ENCODE measurements around the gene EIF3L.

Gene EIF3L

GRCh38 chr22:37832022-37832857 lies 17.0 kb upstream of the EIF3L start:
- Histone ChIP-seq H3K36me3 (ENCODE audit: control insufficient read depth in 1 of 2, insufficient read depth in 2 of 2, low read length in 2 of 2) (peaks cover 33 to 60% of the 10 kb centered on the region in 2 donors), H3K4me3 (ENCODE audit: low read depth in 1 of 2, low read length in 2 of 2) (no peak overlapping the region), H3K9me3 (ENCODE audit: control insufficient read depth in 1 of 2, low read length in 2 of 2) (no peaks in the 10 kb centered on the region), H3K27me3 (ENCODE audit: low read depth, low read length) (no peaks in the 10 kb centered on the region), H3K27ac (ENCODE audit: low read length) (no peak overlapping the region), H3K4me1 (ENCODE audit: control insufficient read depth in 1 of 2, insufficient read depth in 2 of 2, low read length in 2 of 2) (no peaks in the 10 kb centered on the region)

GRCh38 chr22:37842015-37842793 lies 7.0 kb upstream of the EIF3L start:
- no peaks in the 10 kb centered on the region for H3K9me3 ChIP-seq (ENCODE audit: control insufficient read depth in 1 of 2, low read length in 2 of 2)
- H3K4me1 ChIP-seq (ENCODE audit: control insufficient read depth in 1 of 2, insufficient read depth in 2 of 2, low read length in 2 of 2): peaks cover 3 to 13% of the 10 kb centered on the region in 2 donors
- no peaks in the 10 kb centered on the region for H3K27me3 ChIP-seq (ENCODE audit: low read depth, low read length)
- no peak overlapping the region for H3K27ac ChIP-seq (ENCODE audit: low read length)
- H3K4me3 ChIP-seq (ENCODE audit: low read depth in 1 of 2, low read length in 2 of 2): peak overlapping the region in 1 of 2 donors; percentile 32
- H3K36me3 ChIP-seq (ENCODE audit: control insufficient read depth in 1 of 2, insufficient read depth in 2 of 2, low read length in 2 of 2): peaks cover 10 to 19% of the 10 kb centered on the region in 2 donors

- peaks cover under 1 to 8% of the 10 kb centered on the region in 2 donors for H3K36me3 ChIP-seq (ENCODE audit: control insufficient read depth in 1 of 2, insufficient read depth in 2 of 2, low read length in 2 of 2)
- no peaks in the 10 kb centered on the region for H3K27me3 ChIP-seq (ENCODE audit: low read depth, low read length)
- H3K4me1 ChIP-seq (ENCODE audit: control insufficient read depth in 1 of 2, insufficient read depth in 2 of 2, low read length in 2 of 2): peaks cover 3 to 18% of the 10 kb centered on the region in 2 donors
- H3K4me3 ChIP-seq (ENCODE audit: low read depth in 1 of 2, low read length in 2 of 2): peak overlapping the region; percentile 69 to 91
- peak overlapping the region; percentile 63 for H3K27ac ChIP-seq (ENCODE audit: low read length)
- H3K9me3 ChIP-seq (ENCODE audit: control insufficient read depth in 1 of 2, low read length in 2 of 2): no peaks in the 10 kb centered on the region
These were observed 5.5 kb upstream of the EIF3L start for GRCh38 chr22:37843741-37844089.

- Histone ChIP-seq H3K4me1 (ENCODE audit: control insufficient read depth in 1 of 2, insufficient read depth in 2 of 2, low read length in 2 of 2) (peaks cover 3 to 21% of the 10 kb centered on the region in 2 donors), H3K9me3 (ENCODE audit: control insufficient read depth in 1 of 2, low read length in 2 of 2) (no peaks in the 10 kb centered on the region), H3K27ac (ENCODE audit: low read length) (no peak overlapping the region), H3K27me3 (ENCODE audit: low read depth, low read length) (no peaks in the 10 kb centered on the region), H3K36me3 (ENCODE audit: control insufficient read depth in 1 of 2, insufficient read depth in 2 of 2, low read length in 2 of 2) (peaks cover 0 to 2% of the 10 kb centered on the region in 2 donors), H3K4me3 (ENCODE audit: low read depth in 1 of 2, low read length in 2 of 2) (peak overlapping the region; percentile 55 to 91)
These were observed 4.3 kb upstream of the EIF3L start for GRCh38 chr22:37844904-37845329.

GRCh38 chr22:37846433-37846832 lies 2.8 kb upstream of the EIF3L start:
- peaks cover 5 to 6% of the 10 kb centered on the region in 2 donors for H3K36me3 ChIP-seq (ENCODE audit: control insufficient read depth in 1 of 2, insufficient read depth in 2 of 2, low read length in 2 of 2)
- no peak overlapping the region for H3K27ac ChIP-seq (ENCODE audit: low read length)
- no peak overlapping the region for H3K4me3 ChIP-seq (ENCODE audit: low read depth in 1 of 2, low read length in 2 of 2)
- no peaks in the 10 kb centered on the region for H3K9me3 ChIP-seq (ENCODE audit: control insufficient read depth in 1 of 2, low read length in 2 of 2)
- peaks cover 8 to 34% of the 10 kb centered on the region in 2 donors for H3K4me1 ChIP-seq (ENCODE audit: control insufficient read depth in 1 of 2, insufficient read depth in 2 of 2, low read length in 2 of 2)
- no peaks in the 10 kb centered on the region for H3K27me3 ChIP-seq (ENCODE audit: low read depth, low read length)

- H3K27ac ChIP-seq (ENCODE audit: low read length): peak overlapping the region; percentile 86
- H3K27me3 ChIP-seq (ENCODE audit: low read depth, low read length): no peaks in the 10 kb centered on the region
- peak overlapping the region; percentile 84 to 96 for H3K4me3 ChIP-seq (ENCODE audit: low read depth in 1 of 2, low read length in 2 of 2)
- peaks cover 5 to 21% of the 10 kb centered on the region in 2 donors for H3K4me1 ChIP-seq (ENCODE audit: control insufficient read depth in 1 of 2, insufficient read depth in 2 of 2, low read length in 2 of 2)
- peaks cover 18 to 22% of the 10 kb centered on the region in 2 donors for H3K36me3 ChIP-seq (ENCODE audit: control insufficient read depth in 1 of 2, insufficient read depth in 2 of 2, low read length in 2 of 2)
- no peaks in the 10 kb centered on the region for H3K9me3 ChIP-seq (ENCODE audit: control insufficient read depth in 1 of 2, low read length in 2 of 2)
These were observed 581 bp upstream of the EIF3L start for GRCh38 chr22:37848587-37849088.

GRCh38 chr22:37850801-37851200 lies 1.6 kb downstream of the EIF3L start:
- Histone ChIP-seq H3K27ac (ENCODE audit: low read length) (no peak overlapping the region), H3K9me3 (ENCODE audit: control insufficient read depth in 1 of 2, low read length in 2 of 2) (no peaks in the 10 kb centered on the region), H3K4me3 (ENCODE audit: low read depth in 1 of 2, low read length in 2 of 2) (no peak overlapping the region), H3K27me3 (ENCODE audit: low read depth, low read length) (no peaks in the 10 kb centered on the region), H3K36me3 (ENCODE audit: control insufficient read depth in 1 of 2, insufficient read depth in 2 of 2, low read length in 2 of 2) (peaks cover 23 to 28% of the 10 kb centered on the region in 2 donors), H3K4me1 (ENCODE audit: control insufficient read depth in 1 of 2, insufficient read depth in 2 of 2, low read length in 2 of 2) (peaks cover 5 to 38% of the 10 kb centered on the region in 2 donors)

GRCh38 chr22:37852418-37852817 lies 3.2 kb downstream of the EIF3L start:
- Histone ChIP-seq H3K36me3 (ENCODE audit: control insufficient read depth in 1 of 2, insufficient read depth in 2 of 2, low read length in 2 of 2) (peaks cover 23 to 28% of the 10 kb centered on the region in 2 donors), H3K4me3 (ENCODE audit: low read depth in 1 of 2, low read length in 2 of 2) (no peak overlapping the region), H3K27me3 (ENCODE audit: low read depth, low read length) (no peaks in the 10 kb centered on the region), H3K27ac (ENCODE audit: low read length) (no peak overlapping the region), H3K9me3 (ENCODE audit: control insufficient read depth in 1 of 2, low read length in 2 of 2) (no peaks in the 10 kb centered on the region), H3K4me1 (ENCODE audit: control insufficient read depth in 1 of 2, insufficient read depth in 2 of 2, low read length in 2 of 2) (peaks cover 5 to 38% of the 10 kb centered on the region in 2 donors)

GRCh38 chr22:37854946-37855345 lies 5.7 kb downstream of the EIF3L start:
- Histone ChIP-seq H3K4me3 (ENCODE audit: low read depth in 1 of 2, low read length in 2 of 2) (no peak overlapping the region), H3K4me1 (ENCODE audit: control insufficient read depth in 1 of 2, insufficient read depth in 2 of 2, low read length in 2 of 2) (peaks cover 5 to 30% of the 10 kb centered on the region in 2 donors), H3K27ac (ENCODE audit: low read length) (no peak overlapping the region)

GRCh38 chr22:37855462-37855861 lies 6.2 kb downstream of the EIF3L start:
- Histone ChIP-seq H3K36me3 (ENCODE audit: control insufficient read depth in 1 of 2, insufficient read depth in 2 of 2, low read length in 2 of 2) (peaks cover 36 to 45% of the 10 kb centered on the region in 2 donors), H3K27me3 (ENCODE audit: low read depth, low read length) (no peaks in the 10 kb centered on the region), H3K27ac (ENCODE audit: low read length) (no peak overlapping the region), H3K4me3 (ENCODE audit: low read depth in 1 of 2, low read length in 2 of 2) (no peak overlapping the region), H3K4me1 (ENCODE audit: control insufficient read depth in 1 of 2, insufficient read depth in 2 of 2, low read length in 2 of 2) (peaks cover 4 to 25% of the 10 kb centered on the region in 2 donors), H3K9me3 (ENCODE audit: control insufficient read depth in 1 of 2, low read length in 2 of 2) (no peaks in the 10 kb centered on the region)

More at GRCh38 chr22:37854946-37855345, 5.7 kb downstream of the EIF3L start:
- Histone ChIP-seq H3K9me3 (ENCODE audit: control insufficient read depth in 1 of 2, low read length in 2 of 2) (no peaks in the 10 kb centered on the region), H3K27me3 (ENCODE audit: low read depth, low read length) (no peaks in the 10 kb centered on the region), H3K36me3 (ENCODE audit: control insufficient read depth in 1 of 2, insufficient read depth in 2 of 2, low read length in 2 of 2) (peaks cover 35 to 42% of the 10 kb centered on the region in 2 donors)

- no peak overlapping the region for H3K27ac ChIP-seq (ENCODE audit: low read length)
- peaks cover 0 to 11% of the 10 kb centered on the region in 2 donors for H3K4me1 ChIP-seq (ENCODE audit: control insufficient read depth in 1 of 2, insufficient read depth in 2 of 2, low read length in 2 of 2)
- H3K27me3 ChIP-seq (ENCODE audit: low read depth, low read length): no peaks in the 10 kb centered on the region
- no peak overlapping the region for H3K4me3 ChIP-seq (ENCODE audit: low read depth in 1 of 2, low read length in 2 of 2)
- H3K36me3 ChIP-seq (ENCODE audit: control insufficient read depth in 1 of 2, insufficient read depth in 2 of 2, low read length in 2 of 2): peaks cover 42 to 55% of the 10 kb centered on the region in 2 donors
- H3K9me3 ChIP-seq (ENCODE audit: control insufficient read depth in 1 of 2, low read length in 2 of 2): no peaks in the 10 kb centered on the region
These were observed 11.7 kb downstream of the EIF3L start for GRCh38 chr22:37860796-37861421.

Measured in muscle layer of duodenum (tissue), 2 donors.